ENCODE data around the gene TSSK2.

The TSSK2 gene

GRCh38 chr22:19094393-19094997 is 36.6 kb upstream of the TSSK2 start:
- CTCF ChIA-PET = no interaction called here
- DNase-seq (ENCODE audit: extremely low spot score) = no peak
- POLR2A ChIA-PET = no interaction called here
- TF ChIP-seq ARNT (IDR thresholded peaks at IDR 0.05) = no peak
- TF ChIP-seq ELF4 (IDR thresholded peaks at IDR 0.05) = no peak
- TF ChIP-seq BHLHE40 (IDR thresholded peaks at IDR 0.05; ENCODE audit: borderline replicate concordance) = no peak
- TF ChIP-seq L3MBTL2 (conservative IDR thresholded peaks at IDR 0.05) = no peak
- TF ChIP-seq CTBP1 (IDR thresholded peaks at IDR 0.05; ENCODE audit: borderline replicate concordance) = no peak
- TF ChIP-seq NFRKB (IDR thresholded peaks at IDR 0.05) = no peak
- no peak for TF ChIP-seq FOXM1 (IDR thresholded peaks at IDR 0.05; ENCODE audit: borderline replicate concordance)

GRCh38 chr22:19096555-19096954 is 34.6 kb upstream of the TSSK2 start:
- CTCF ChIA-PET = no interaction called here
- POLR2A ChIA-PET = no interaction called here
- DNase-seq (ENCODE audit: extremely low spot score) = no peak

GRCh38 chr22:19097518-19097917 is 33.6 kb upstream of the TSSK2 start:
- CTCF ChIA-PET = no interaction called here
- TF ChIP-seq LEF1 (IDR thresholded peaks at IDR 0.05; ENCODE audit: borderline replicate concordance) = no peak
- no peak for TF ChIP-seq FOXA1 (IDR thresholded peaks at IDR 0.05)
- TF ChIP-seq L3MBTL2 (conservative IDR thresholded peaks at IDR 0.05) = no peak
- TF ChIP-seq HDGF (IDR thresholded peaks at IDR 0.05; ENCODE audit: borderline replicate concordance) = no peak
- TF ChIP-seq ARNT (IDR thresholded peaks at IDR 0.05) = no peak
- TF ChIP-seq TARDBP (IDR thresholded peaks at IDR 0.05) = no peak
- no peak for TF ChIP-seq SP1 (IDR thresholded peaks at IDR 0.05)
- no peak for TF ChIP-seq FOXK2 (IDR thresholded peaks at IDR 0.05)
- no peak for TF ChIP-seq ZNF384 (IDR thresholded peaks at IDR 0.05)
- TF ChIP-seq BHLHE40 (IDR thresholded peaks at IDR 0.05; ENCODE audit: borderline replicate concordance) = no peak
- TF ChIP-seq, protein P1, sequence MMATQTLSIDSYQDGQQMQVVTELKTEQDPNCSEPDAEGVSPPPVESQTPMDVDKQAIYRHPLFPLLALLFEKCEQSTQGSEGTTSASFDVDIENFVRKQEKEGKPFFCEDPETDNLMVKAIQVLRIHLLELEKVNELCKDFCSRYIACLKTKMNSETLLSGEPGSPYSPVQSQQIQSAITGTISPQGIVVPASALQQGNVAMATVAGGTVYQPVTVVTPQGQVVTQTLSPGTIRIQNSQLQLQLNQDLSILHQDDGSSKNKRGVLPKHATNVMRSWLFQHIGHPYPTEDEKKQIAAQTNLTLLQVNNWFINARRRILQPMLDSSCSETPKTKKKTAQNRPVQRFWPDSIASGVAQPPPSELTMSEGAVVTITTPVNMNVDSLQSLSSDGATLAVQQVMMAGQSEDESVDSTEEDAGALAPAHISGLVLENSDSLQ (IDR thresholded peaks at IDR 0.05) = no peak
- TF ChIP-seq NFRKB (IDR thresholded peaks at IDR 0.05) = no peak
- TF ChIP-seq SUZ12 (IDR thresholded peaks at IDR 0.05) = no peak
- no peak for TF ChIP-seq FOXM1 (IDR thresholded peaks at IDR 0.05; ENCODE audit: borderline replicate concordance)
- TF ChIP-seq ELF4 (IDR thresholded peaks at IDR 0.05) = no peak
- TF ChIP-seq CTBP1 (IDR thresholded peaks at IDR 0.05; ENCODE audit: borderline replicate concordance) = no peak
- POLR2A ChIA-PET = interaction anchor here (1.7 kb wide), 1 partner anchor 24 kb away, joined by 11 read pairs; the partner anchor contains the start of gene DGCR2
- DNase-seq (ENCODE audit: extremely low spot score) = no peak

More at GRCh38 chr22:19096555-19096954, 34.6 kb upstream of the TSSK2 start:
- no peak for TF ChIP-seq FOXK2 (IDR thresholded peaks at IDR 0.05)
- TF ChIP-seq L3MBTL2 (conservative IDR thresholded peaks at IDR 0.05) = no peak
- no peak for TF ChIP-seq NFRKB (IDR thresholded peaks at IDR 0.05)
- TF ChIP-seq SUZ12 (IDR thresholded peaks at IDR 0.05) = no peak
- TF ChIP-seq, protein P1 (IDR thresholded peaks at IDR 0.05) = no peak
- TF ChIP-seq BHLHE40 (IDR thresholded peaks at IDR 0.05; ENCODE audit: borderline replicate concordance) = no peak
- no peak for TF ChIP-seq ZNF384 (IDR thresholded peaks at IDR 0.05)
- no peak for TF ChIP-seq LEF1 (IDR thresholded peaks at IDR 0.05; ENCODE audit: borderline replicate concordance)
- TF ChIP-seq ARNT (IDR thresholded peaks at IDR 0.05) = no peak
- no peak for TF ChIP-seq SP1 (IDR thresholded peaks at IDR 0.05)
- no peak for TF ChIP-seq CTBP1 (IDR thresholded peaks at IDR 0.05; ENCODE audit: borderline replicate concordance)
- TF ChIP-seq TARDBP (IDR thresholded peaks at IDR 0.05) = no peak
- TF ChIP-seq FOXA1 (IDR thresholded peaks at IDR 0.05) = no peak

- POLR2A ChIA-PET = interaction anchor here (1.7 kb wide), 1 partner anchor 24 kb away, joined by 11 read pairs; the partner anchor contains the start of gene DGCR2
- CTCF ChIA-PET = no interaction called here
- TF ChIP-seq FOXM1 (IDR thresholded peaks at IDR 0.05; ENCODE audit: borderline replicate concordance) (no peak), NFRKB (IDR thresholded peaks at IDR 0.05) (no peak), ARNT (IDR thresholded peaks at IDR 0.05) (no peak), SP1 (IDR thresholded peaks at IDR 0.05) (no peak), TARDBP (IDR thresholded peaks at IDR 0.05) (no peak), L3MBTL2 (conservative IDR thresholded peaks at IDR 0.05) (no peak), LEF1 (IDR thresholded peaks at IDR 0.05; ENCODE audit: borderline replicate concordance) (no peak), SUZ12 (IDR thresholded peaks at IDR 0.05) (no peak), CTBP1 (IDR thresholded peaks at IDR 0.05; ENCODE audit: borderline replicate concordance) (no peak), HDGF (IDR thresholded peaks at IDR 0.05; ENCODE audit: borderline replicate concordance) (no peak), FOXK2 (IDR thresholded peaks at IDR 0.05) (no peak), ZNF384 (IDR thresholded peaks at IDR 0.05) (no peak), ELF4 (IDR thresholded peaks at IDR 0.05) (no peak), BHLHE40 (IDR thresholded peaks at IDR 0.05; ENCODE audit: borderline replicate concordance) (no peak)
- TF ChIP-seq, protein P1 (IDR thresholded peaks at IDR 0.05) = no peak
- no peak for DNase-seq (ENCODE audit: extremely low spot score)
Measured at GRCh38 chr22:19098157-19098556, 33.0 kb upstream of the TSSK2 start.

GRCh38 chr22:19103880-19104821 is 27.0 kb upstream of the TSSK2 start:
- POLR2A ChIA-PET = interaction anchor here (1.1 to 2.6 kb wide), 2 partner anchors 18 to 40 kb away, joined by 3 to 7 read pairs; partner anchors contain the start of genes DGCR2 and ESS2
- CTCF ChIA-PET = interaction anchor here (0.6 to 3.7 kb wide), 3 partner anchors 11 to 65 kb away, joined by 3 to 12 read pairs (median 5); partner anchors contain the start of gene DGCR2
- peak; percentile 21 for DNase-seq (ENCODE audit: extremely low spot score)
- TF ChIP-seq, protein P1 (IDR thresholded peaks at IDR 0.05) = peak; percentile 72
- TF ChIP-seq FOXA1 (IDR thresholded peaks at IDR 0.05) = no peak

All from HEK293T (cell line).